ENCODE measurements around the gene FBP2.
"Not testable (repeated sequence)": the region's sequence is repeated elsewhere in the genome, so short reads cannot be mapped to it uniquely, and the experiment has no call there.

The FBP2 gene

GRCh38 chr9:94602666-94603065 lies 9.0 kb upstream of the FBP2 start:
- H3K27me3 ChIP-seq, result no peaks in the 10 kb centered on the region
- H3K36me3 ChIP-seq, result no peaks in the 10 kb centered on the region
- no peaks in the 10 kb centered on the region for H3K4me1 ChIP-seq
- H3K9me3 ChIP-seq, result no peaks in the 10 kb centered on the region
- no peak for DNase-seq
- TF ChIP-seq, protein P1, sequence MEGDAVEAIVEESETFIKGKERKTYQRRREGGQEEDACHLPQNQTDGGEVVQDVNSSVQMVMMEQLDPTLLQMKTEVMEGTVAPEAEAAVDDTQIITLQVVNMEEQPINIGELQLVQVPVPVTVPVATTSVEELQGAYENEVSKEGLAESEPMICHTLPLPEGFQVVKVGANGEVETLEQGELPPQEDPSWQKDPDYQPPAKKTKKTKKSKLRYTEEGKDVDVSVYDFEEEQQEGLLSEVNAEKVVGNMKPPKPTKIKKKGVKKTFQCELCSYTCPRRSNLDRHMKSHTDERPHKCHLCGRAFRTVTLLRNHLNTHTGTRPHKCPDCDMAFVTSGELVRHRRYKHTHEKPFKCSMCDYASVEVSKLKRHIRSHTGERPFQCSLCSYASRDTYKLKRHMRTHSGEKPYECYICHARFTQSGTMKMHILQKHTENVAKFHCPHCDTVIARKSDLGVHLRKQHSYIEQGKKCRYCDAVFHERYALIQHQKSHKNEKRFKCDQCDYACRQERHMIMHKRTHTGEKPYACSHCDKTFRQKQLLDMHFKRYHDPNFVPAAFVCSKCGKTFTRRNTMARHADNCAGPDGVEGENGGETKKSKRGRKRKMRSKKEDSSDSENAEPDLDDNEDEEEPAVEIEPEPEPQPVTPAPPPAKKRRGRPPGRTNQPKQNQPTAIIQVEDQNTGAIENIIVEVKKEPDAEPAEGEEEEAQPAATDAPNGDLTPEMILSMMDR (IDR thresholded peaks at IDR 0.05; ENCODE audit: low read depth, low read length), result no peak
- H3K4me3 ChIP-seq (ENCODE audit: low read depth, low read length), result no peak overlapping the region

DNA sequence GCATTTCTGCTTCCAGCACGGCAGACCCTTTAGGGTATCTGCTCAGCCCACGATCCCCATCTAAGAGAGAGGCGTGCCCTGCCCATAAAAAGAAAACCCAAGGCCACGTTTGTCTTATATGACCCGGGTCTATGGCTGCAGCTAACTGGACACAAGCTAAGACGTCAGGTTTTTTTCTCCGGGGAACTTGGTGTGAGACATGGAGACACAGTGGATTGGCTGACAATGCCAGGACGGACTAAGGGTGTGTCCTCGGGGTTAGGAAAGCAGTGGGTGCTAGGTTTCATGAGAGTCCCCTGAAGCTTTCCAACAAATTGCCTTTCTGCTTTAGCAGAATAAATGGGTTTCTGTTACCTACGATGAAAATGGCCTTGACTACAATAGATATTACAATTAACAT lies 7.1 kb upstream of the FBP2 start:
- Histone ChIP-seq H3K27me3 (no peaks in the 10 kb centered on the region), H3K4me3 (ENCODE audit: low read depth, low read length) (no peak overlapping the region), H3K4me1 (no peaks in the 10 kb centered on the region), H3K36me3 (no peaks in the 10 kb centered on the region), H3K9me3 (no peaks in the 10 kb centered on the region)
- DNase-seq, result no peak
- TF ChIP-seq, protein P1 (IDR thresholded peaks at IDR 0.05; ENCODE audit: low read depth, low read length), result no peak

DNA sequence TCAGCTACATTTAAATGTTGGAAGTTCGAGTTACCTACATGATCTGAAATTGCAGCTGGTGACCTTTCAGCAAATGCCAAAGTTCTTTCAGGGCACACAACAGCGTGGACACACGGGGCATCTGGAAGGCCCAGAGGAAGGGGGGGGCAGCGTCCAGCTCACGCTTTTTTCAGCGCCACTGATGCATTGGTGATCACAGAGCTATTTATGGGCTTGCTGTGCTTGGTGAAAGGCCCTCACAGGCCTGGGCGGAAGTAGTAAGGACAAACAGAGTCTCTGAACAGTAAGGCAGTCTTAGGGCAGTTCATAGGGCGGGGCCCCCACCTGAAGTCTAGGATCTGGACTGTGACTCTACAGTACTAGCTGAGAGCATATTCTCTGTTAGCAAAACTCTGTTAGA lies 6.6 kb upstream of the FBP2 start:
- no peak for DNase-seq
- TF ChIP-seq, protein P1 (IDR thresholded peaks at IDR 0.05; ENCODE audit: low read depth, low read length), result no peak
- Histone ChIP-seq H3K9me3 (no peaks in the 10 kb centered on the region), H3K4me3 (ENCODE audit: low read depth, low read length) (no peak overlapping the region), H3K27me3 (no peaks in the 10 kb centered on the region), H3K4me1 (no peaks in the 10 kb centered on the region), H3K36me3 (no peaks in the 10 kb centered on the region)

DNA sequence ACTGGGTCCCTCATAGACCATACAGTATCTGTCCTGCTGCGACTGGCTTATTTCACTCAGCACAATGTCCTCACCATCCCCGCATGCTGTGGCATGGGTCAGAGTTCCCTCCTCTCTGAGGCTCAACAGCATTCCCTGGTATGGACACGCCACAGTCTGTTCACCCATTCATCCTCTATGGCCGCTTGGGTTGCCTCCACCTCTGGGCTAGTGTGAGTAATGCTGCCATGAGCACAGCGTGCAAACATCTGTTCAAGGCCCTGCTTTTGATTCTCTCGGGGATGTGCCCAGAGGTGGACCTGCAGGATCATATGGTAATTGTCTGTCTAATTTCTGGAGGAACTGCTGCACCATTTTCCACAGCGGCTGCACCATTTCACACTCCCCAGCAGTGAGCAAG lies 5.5 kb upstream of the FBP2 start:
- no peak overlapping the region for H3K4me3 ChIP-seq (ENCODE audit: low read depth, low read length)
- TF ChIP-seq, protein P1 (IDR thresholded peaks at IDR 0.05; ENCODE audit: low read depth, low read length), result no peak
- no peaks in the 10 kb centered on the region for H3K4me1 ChIP-seq
- no peaks in the 10 kb centered on the region for H3K27me3 ChIP-seq
- DNase-seq, result no peak
- no peaks in the 10 kb centered on the region for H3K9me3 ChIP-seq
- H3K36me3 ChIP-seq, result no peaks in the 10 kb centered on the region

GRCh38 chr9:94592683-94593082 lies 941 bp downstream of the FBP2 start:
- not testable (repeated sequence) for H3K27me3 ChIP-seq; H3K9me3 ChIP-seq; H3K4me3 ChIP-seq (ENCODE audit: low read depth, low read length); H3K36me3 ChIP-seq; DNase-seq; H3K4me1 ChIP-seq

DNA sequence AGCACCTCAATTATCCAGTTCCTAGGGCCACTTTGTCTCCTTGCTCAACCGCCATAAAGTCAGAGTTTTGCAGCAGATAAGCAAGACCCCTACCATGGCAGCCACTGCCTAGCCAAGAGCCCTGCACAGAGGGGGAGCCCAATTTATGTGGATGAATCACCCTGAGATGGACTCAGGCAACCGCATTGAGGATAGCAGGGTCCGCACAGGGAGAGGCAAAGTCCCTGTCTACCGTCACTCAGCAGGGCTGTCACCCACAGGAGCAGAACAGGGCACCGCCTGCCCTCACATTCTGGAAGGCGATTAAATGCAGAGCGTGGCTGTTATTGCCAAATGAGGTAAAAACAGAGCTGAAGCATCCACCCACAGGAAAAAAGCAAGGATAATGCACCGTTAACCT lies 1.7 kb downstream of the FBP2 start:
- Histone ChIP-seq H3K4me3 (ENCODE audit: low read depth, low read length) (no peak overlapping the region), H3K4me1 (no peaks in the 10 kb centered on the region), H3K36me3 (no peaks in the 10 kb centered on the region), H3K9me3 (no peaks in the 10 kb centered on the region), H3K27me3 (no peaks in the 10 kb centered on the region)
- TF ChIP-seq, protein P1 (IDR thresholded peaks at IDR 0.05; ENCODE audit: low read depth, low read length), result no peak
- no peak for DNase-seq

GRCh38 chr9:94591046-94591545 lies 2.5 kb downstream of the FBP2 start:
- H3K36me3 ChIP-seq; DNase-seq; H3K9me3 ChIP-seq; H3K27me3 ChIP-seq; H3K4me1 ChIP-seq; H3K4me3 ChIP-seq (ENCODE audit: low read depth, low read length): not testable (repeated sequence)
